ENCODE results near the gene LEPROT. TPM values are rescaled to one million over a fixed set of nuclear protein-coding genes. Genes with fewer than 3 reads are reported as not detected.

Gene LEPROT
- total RNA-seq, 4 donors from 2014 or later: 74.0 to 96.8 (median 81.3) TPM

DNA sequence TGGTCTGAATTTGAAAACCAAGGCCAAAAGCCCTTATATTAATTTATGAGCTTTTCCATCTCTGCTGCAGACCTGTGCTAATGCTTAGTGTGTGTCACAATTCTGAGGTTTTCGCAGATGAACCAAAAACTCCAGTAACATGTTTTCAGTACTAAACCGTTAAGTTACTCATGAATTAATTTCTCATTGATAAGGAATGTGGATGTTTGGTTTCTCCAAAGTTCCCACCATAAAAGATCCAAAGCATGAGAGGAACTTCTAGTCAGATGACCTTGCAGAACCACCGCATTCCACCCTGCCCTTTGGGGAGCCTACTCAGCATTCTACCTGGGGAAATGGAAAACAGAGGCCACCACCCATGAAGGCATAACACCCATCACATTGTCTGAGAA is 7.5 kb upstream of the LEPROT start:
- TF ChIP-seq CTCF (IDR thresholded peaks at IDR 0.05; ENCODE audit: low read depth): no peak

DNA sequence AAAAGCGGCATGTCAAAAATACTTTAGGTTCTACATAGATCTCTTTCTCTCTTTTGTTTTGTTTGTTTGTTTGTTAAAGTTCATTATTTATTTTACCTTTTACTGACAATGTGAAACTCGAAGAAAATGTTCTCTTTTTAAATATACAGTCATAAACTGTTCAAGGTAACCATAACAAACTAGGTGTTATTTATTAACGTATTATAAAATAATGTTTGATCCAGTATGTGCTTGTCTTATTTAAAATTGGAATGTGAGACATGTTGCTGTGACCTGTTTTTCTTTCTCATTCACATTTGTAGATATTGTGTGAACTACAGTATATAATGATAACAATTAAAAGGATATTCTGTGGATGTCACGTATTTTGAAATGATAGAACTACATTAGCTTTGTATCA is 5.9 kb upstream of the LEPROT start:
- no peak for TF ChIP-seq CTCF (IDR thresholded peaks at IDR 0.05; ENCODE audit: low read depth)

GRCh38 chr1:65416767-65417166 is 3.7 kb upstream of the LEPROT start:
- no peak for TF ChIP-seq CTCF (IDR thresholded peaks at IDR 0.05; ENCODE audit: low read depth)

DNA sequence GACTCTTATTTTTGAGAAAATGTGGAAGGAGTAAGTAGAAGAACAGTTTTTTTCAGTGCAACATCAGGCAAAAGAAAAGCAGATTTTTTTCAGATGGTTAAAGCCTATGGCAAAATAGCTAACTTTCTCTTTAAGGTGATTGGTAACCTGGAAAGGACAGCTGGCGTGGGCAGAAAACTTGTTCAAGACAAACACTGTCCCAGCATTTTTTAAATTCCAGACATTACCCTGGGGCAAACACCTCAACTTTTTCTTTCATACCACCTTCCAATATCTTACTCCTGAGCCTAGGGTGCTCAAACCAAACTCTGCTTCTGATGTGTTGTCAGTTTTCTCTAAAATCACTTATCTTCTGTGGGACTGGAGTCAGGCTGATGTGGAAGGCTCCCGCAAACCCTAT is 2.7 kb upstream of the LEPROT start:
- no peak for TF ChIP-seq CTCF (IDR thresholded peaks at IDR 0.05; ENCODE audit: low read depth)

GRCh38 chr1:65418522-65419185 is 1.8 kb upstream of the LEPROT start:
- TF ChIP-seq CTCF (IDR thresholded peaks at IDR 0.05; ENCODE audit: low read depth): no peak

DNA sequence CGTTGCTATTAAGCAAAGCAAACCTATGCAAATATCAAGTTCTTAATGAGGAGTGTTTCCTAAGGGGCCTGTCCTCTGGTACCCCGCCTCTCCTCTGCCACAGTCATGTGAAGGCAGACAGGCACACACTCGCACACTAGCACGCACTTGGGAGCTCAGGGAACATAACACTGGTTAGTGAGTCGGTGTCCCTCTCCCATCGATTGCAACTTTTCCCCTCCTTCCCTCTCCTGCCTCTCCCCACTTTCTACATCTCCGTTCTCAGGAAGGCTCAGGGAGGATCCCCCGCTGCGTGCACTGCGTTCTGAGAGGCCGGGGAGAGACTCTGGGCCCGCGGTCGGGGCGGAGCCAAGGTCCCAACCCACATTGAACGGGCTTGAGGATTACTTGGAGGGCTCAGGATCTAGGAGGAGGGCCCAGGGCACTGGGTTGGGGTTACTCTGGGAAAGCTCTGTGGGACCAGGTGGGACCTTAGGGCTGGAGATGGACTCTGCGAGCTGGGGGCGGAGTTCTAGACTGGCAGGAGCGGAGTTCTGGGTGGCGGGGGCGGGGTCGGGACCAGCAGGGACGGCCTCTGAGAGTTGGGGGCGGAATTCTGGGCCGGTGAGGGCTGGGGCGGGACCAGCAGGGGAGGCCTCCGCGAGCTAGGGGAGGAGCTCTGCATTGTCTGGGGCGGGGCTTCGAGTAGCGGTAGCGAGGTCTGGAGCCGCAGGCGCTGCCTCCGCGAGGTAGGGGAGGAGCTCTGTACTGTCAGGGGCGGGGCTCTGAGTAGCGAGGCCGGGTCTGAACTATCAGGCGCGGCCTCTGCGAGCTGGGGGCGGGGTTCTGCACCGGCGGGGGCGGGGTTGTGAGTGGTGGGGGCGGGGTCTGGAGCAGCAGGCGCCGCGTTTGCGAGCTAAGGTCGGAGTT is 533 bp upstream of the LEPROT start:
- TF ChIP-seq CTCF (IDR thresholded peaks at IDR 0.05; ENCODE audit: low read depth): no peak

DNA sequence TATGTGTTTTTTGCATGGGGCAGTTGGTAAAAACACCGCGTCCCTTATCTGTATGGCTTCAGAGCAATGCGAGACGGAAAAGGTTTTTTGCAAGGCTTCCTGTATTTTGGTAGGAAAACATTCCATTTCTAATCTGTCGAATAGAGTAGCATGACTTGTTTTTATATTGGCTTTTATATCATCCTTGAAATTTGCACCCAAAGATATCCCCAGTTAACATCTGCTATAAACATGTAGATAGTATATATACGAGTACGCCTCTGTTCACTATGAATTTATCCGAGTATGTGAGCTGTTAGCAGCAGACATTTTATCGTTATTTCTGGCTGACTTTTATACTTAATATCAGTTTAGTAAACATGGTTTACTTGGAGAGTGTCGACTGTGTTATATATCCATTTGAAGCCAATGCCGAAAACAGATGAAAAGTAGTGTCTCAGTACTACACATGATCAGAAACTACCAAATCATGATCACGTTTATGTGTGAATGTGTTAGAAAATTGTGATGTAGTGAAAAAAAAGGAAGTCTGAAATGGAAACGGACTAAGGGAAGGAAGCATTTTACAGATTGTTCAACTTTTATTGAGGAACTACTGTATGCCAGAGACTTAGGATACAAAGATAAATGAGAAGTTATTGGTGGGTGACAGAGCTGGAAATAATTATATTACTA is 1.0 kb downstream of the LEPROT start:
- no peak for TF ChIP-seq CTCF (IDR thresholded peaks at IDR 0.05; ENCODE audit: low read depth)
